Measurements from ENCODE around the gene ACTG2.
"Not testable (repeated sequence)": the region's sequence is repeated elsewhere in the genome, so short reads cannot be mapped to it uniquely, and the experiment has no call there.

ACTG2 gene

GRCh38 chr2:73868204-73868978 is 24.4 kb upstream of the ACTG2 start:
- no peak overlapping the region for H3K9ac ChIP-seq (ENCODE audit: low read length)
- H3K4me3 ChIP-seq (ENCODE audit: low read length) = no peak overlapping the region
- H3K27ac ChIP-seq (ENCODE audit: low read length) = no peak overlapping the region
- no peaks in the 10 kb centered on the region for H3K4me1 ChIP-seq (ENCODE audit: low read length)
- H3K79me2 ChIP-seq (ENCODE audit: low read length) = no peaks in the 10 kb centered on the region
- TF ChIP-seq CTCF (IDR thresholded peaks at IDR 0.05; ENCODE audit: low read length) (no peak), EZH2phosphoT487 (IDR thresholded peaks at IDR 0.05; ENCODE audit: low read length) (no peak), EZH2 (optimal IDR thresholded peaks at IDR 0.05; ENCODE audit: low read depth, low read length) (no peak)
- H4K20me1 ChIP-seq (ENCODE audit: insufficient read depth, low read length) = no peaks in the 10 kb centered on the region
- no peaks in the 10 kb centered on the region for H3K9me2 ChIP-seq (replicated peaks; ENCODE audit: insufficient read depth, low read length)
- H3K27me3 ChIP-seq (replicated peaks; ENCODE audit: insufficient read depth, low read length) = no peaks in the 10 kb centered on the region
- H3K36me3 ChIP-seq (replicated peaks; ENCODE audit: insufficient read depth, low read length) = no peaks in the 10 kb centered on the region
- DNase-seq = no peak
- no peak overlapping the region for H2AFZ ChIP-seq (ENCODE audit: low read length)
- no peaks in the 10 kb centered on the region for H3F3A ChIP-seq (ENCODE audit: insufficient read depth, low read length)
- H3K4me2 ChIP-seq (ENCODE audit: low read depth, low read length) = no peak overlapping the region
- no peaks in the 10 kb centered on the region for H3K9me3 ChIP-seq (replicated peaks; ENCODE audit: insufficient read depth, low read length)

- Histone ChIP-seq H3F3A (ENCODE audit: insufficient read depth, low read length) (no peaks in the 10 kb centered on the region), H3K4me2 (ENCODE audit: low read depth, low read length) (no peak overlapping the region), H4K20me1 (ENCODE audit: insufficient read depth, low read length) (no peaks in the 10 kb centered on the region), H3K4me3 (ENCODE audit: low read length) (no peak overlapping the region), H2AFZ (ENCODE audit: low read length) (no peak overlapping the region), H3K9me2 (replicated peaks; ENCODE audit: insufficient read depth, low read length) (no peaks in the 10 kb centered on the region), H3K4me1 (ENCODE audit: low read length) (no peaks in the 10 kb centered on the region), H3K36me3 (replicated peaks; ENCODE audit: insufficient read depth, low read length) (no peaks in the 10 kb centered on the region), H3K27ac (ENCODE audit: low read length) (no peak overlapping the region), H3K9me3 (replicated peaks; ENCODE audit: insufficient read depth, low read length) (no peaks in the 10 kb centered on the region), H3K27me3 (replicated peaks; ENCODE audit: insufficient read depth, low read length) (no peaks in the 10 kb centered on the region), H3K79me2 (ENCODE audit: low read length) (no peaks in the 10 kb centered on the region), H3K9ac (ENCODE audit: low read length) (no peak overlapping the region)
- TF ChIP-seq EZH2phosphoT487 (IDR thresholded peaks at IDR 0.05; ENCODE audit: low read length) = no peak
- TF ChIP-seq EZH2 (optimal IDR thresholded peaks at IDR 0.05; ENCODE audit: low read depth, low read length) = no peak
- no peak for TF ChIP-seq CTCF (IDR thresholded peaks at IDR 0.05; ENCODE audit: low read length)
- no peak for DNase-seq
Measured at GRCh38 chr2:73870084-73870483, 22.7 kb upstream of the ACTG2 start.

- H3K9me2 ChIP-seq (replicated peaks; ENCODE audit: insufficient read depth, low read length) = no peaks in the 10 kb centered on the region
- no peaks in the 10 kb centered on the region for H3F3A ChIP-seq (ENCODE audit: insufficient read depth, low read length)
- no peak overlapping the region for H3K4me3 ChIP-seq (ENCODE audit: low read length)
- H3K4me1 ChIP-seq (ENCODE audit: low read length) = no peaks in the 10 kb centered on the region
- no peaks in the 10 kb centered on the region for H3K36me3 ChIP-seq (replicated peaks; ENCODE audit: insufficient read depth, low read length)
- TF ChIP-seq EZH2phosphoT487 (IDR thresholded peaks at IDR 0.05; ENCODE audit: low read length) (no peak), CTCF (IDR thresholded peaks at IDR 0.05; ENCODE audit: low read length) (no peak), EZH2 (optimal IDR thresholded peaks at IDR 0.05; ENCODE audit: low read depth, low read length) (no peak)
- H3K27ac ChIP-seq (ENCODE audit: low read length) = no peak overlapping the region
- H4K20me1 ChIP-seq (ENCODE audit: insufficient read depth, low read length) = no peaks in the 10 kb centered on the region
- peak overlapping the region; percentile 43 for H2AFZ ChIP-seq (ENCODE audit: low read length)
- peak overlapping the region; percentile 30; the same call in 1 of the 2 replicates for H3K4me2 ChIP-seq (ENCODE audit: low read depth, low read length)
- no peak overlapping the region for H3K9ac ChIP-seq (ENCODE audit: low read length)
- no peaks in the 10 kb centered on the region for H3K9me3 ChIP-seq (replicated peaks; ENCODE audit: insufficient read depth, low read length)
- no peak for DNase-seq
- H3K79me2 ChIP-seq (ENCODE audit: low read length) = no peaks in the 10 kb centered on the region
- H3K27me3 ChIP-seq (replicated peaks; ENCODE audit: insufficient read depth, low read length) = no peaks in the 10 kb centered on the region
Measured at GRCh38 chr2:73877071-73877802, 15.6 kb upstream of the ACTG2 start.

- H4K20me1 ChIP-seq (ENCODE audit: insufficient read depth, low read length); H3K4me1 ChIP-seq (ENCODE audit: low read length); H3K27me3 ChIP-seq (replicated peaks; ENCODE audit: insufficient read depth, low read length); H3K36me3 ChIP-seq (replicated peaks; ENCODE audit: insufficient read depth, low read length); H3K27ac ChIP-seq (ENCODE audit: low read length); H3K4me3 ChIP-seq (ENCODE audit: low read length); H3K9me3 ChIP-seq (replicated peaks; ENCODE audit: insufficient read depth, low read length); DNase-seq; H3K9ac ChIP-seq (ENCODE audit: low read length); H3K9me2 ChIP-seq (replicated peaks; ENCODE audit: insufficient read depth, low read length); H3K79me2 ChIP-seq (ENCODE audit: low read length); H3K4me2 ChIP-seq (ENCODE audit: low read depth, low read length); H3F3A ChIP-seq (ENCODE audit: insufficient read depth, low read length); H2AFZ ChIP-seq (ENCODE audit: low read length): not testable (repeated sequence)
Measured at GRCh38 chr2:73877984-73878383, 14.8 kb upstream of the ACTG2 start.

Measured in MM.1S (cell line).